Transverse colon (tissue), 4 donors: Measurements from ENCODE around the gene POU2F3. TPM values are rescaled to one million over a fixed set of nuclear protein-coding genes. Genes with fewer than 3 reads are reported as not detected.

ENCODE experiments used
- DNase-seq: peaks from one replicate; pipeline ENCODE4 v3.0.0-alpha.2; 2019
- H3K27ac ChIP-seq, 4 donors: fragments of 200-600 bp; sonication (generic); 2 replicates each; pipeline ENCODE4 v1.5.1; 2016 to 2018; ENCODE audit warnings: inconsistent platforms in 4 of 4
- H3K27me3 ChIP-seq: fragments of 200-600 bp; sonication (generic); 2 replicates; pipeline ENCODE4 v1.5.1; 2017; ENCODE audit warnings: inconsistent platforms
- H3K36me3 ChIP-seq, 4 donors: fragments of 200-600 bp; sonication (generic); 2 replicates each; pipeline ENCODE4 v1.5.1; 2017 to 2019; ENCODE audit warnings: inconsistent platforms in 4 of 4
- H3K4me1 ChIP-seq, 4 donors: fragments of 200-600 bp; sonication (generic); 2 replicates each; pipeline ENCODE4 v1.5.1; 2017 to 2020; ENCODE audit warnings: inconsistent platforms in 4 of 4
- H3K4me3 ChIP-seq, 4 donors: fragments of 200-600 bp; sonication (generic); 1 replicate in 1 of 4; 2 replicates in 3 of 4; pipeline versions ENCODE4 v1.5.1 to v1.6.1; 2017 to 2019; ENCODE audit warnings: inconsistent platforms in 4 of 4
- H3K9me3 ChIP-seq, 2 donors: fragments of 200-600 bp; sonication (generic); 2 replicates each; pipeline ENCODE4 v1.5.1; 2017 to 2019; ENCODE audit warnings: inconsistent platforms in 2 of 2
- CTCF ChIP-seq, 5 experiments: fragments of 200-600 bp in 3 of 5; fragments of 450-650 bp in 2 of 5; sonication (generic) in 3 of 5; IDR thresholded peaks; 1 replicate in 2 of 5; 2 replicates in 3 of 5; pipeline ENCODE4 v1.5.1; 2016 to 2017; ENCODE audit warnings: antibody characterized with exemption in 5 of 5, inconsistent platforms in 3 of 5, mild to moderate bottlenecking in 2 of 5, moderate library complexity in 1 of 5
- EP300 ChIP-seq: sonication (generic); formaldehyde crosslinking; IDR thresholded peaks from one replicate; pipeline ENCODE4 v1.6.1; 2017; ENCODE audit warnings: antibody characterized with exemption, low read depth
- POLR2A ChIP-seq: fragments of 450-650 bp; IDR thresholded peaks from one replicate; pipeline ENCODE4 v1.6.1; 2016; ENCODE audit warnings: antibody characterized with exemption, mild to moderate bottlenecking, moderate library complexity
- POLR2AphosphoS5 ChIP-seq, 3 donors: sonication (generic); formaldehyde crosslinking; IDR thresholded peaks; one replicate each; pipeline ENCODE4 v1.6.1; 2016; ENCODE audit warnings: antibody characterized with exemption in 3 of 3
- WGBS, 2 donors: methylation state at CpG; one replicate each; pipeline ENCODE4 v1.1.5; 2018; ENCODE audit warnings: low coverage in 1 of 2; 5-methylcytosine and 5-hydroxymethylcytosine counted together
- in situ Hi-C, 4 donors: fragments of 200-750 bp; cut with MboI; loops; one replicate each; pipeline versions ENCODE4 v1.15.0 to v1.15.1; 2017; ENCODE audit warnings: low sequenced_read_pairs in 3 of 4, low pct_ligation_motif_present in 1 of 4, low pct_unique_long_range_greater_than_20kb in 1 of 4
- intact Hi-C: fragments of 100-400 bp; cut with DNase I; formaldehyde crosslinking; loops from one replicate; pipeline ENCODE4 v1.15.1; 2023; ENCODE audit warnings: low total_unique reads
- total RNA-seq, 4 donors: library from RNA; depleted of rRNA; stranded (reverse); fragments of >200 nt; gene quantifications; one replicate each; pipeline ENCODE4 v1.1.0, GENCODE V29; 2016

Gene POU2F3
- total RNA-seq, 4 donors from 2014 or later = 1.9 to 2.2 TPM; not detected in 2

DNA sequence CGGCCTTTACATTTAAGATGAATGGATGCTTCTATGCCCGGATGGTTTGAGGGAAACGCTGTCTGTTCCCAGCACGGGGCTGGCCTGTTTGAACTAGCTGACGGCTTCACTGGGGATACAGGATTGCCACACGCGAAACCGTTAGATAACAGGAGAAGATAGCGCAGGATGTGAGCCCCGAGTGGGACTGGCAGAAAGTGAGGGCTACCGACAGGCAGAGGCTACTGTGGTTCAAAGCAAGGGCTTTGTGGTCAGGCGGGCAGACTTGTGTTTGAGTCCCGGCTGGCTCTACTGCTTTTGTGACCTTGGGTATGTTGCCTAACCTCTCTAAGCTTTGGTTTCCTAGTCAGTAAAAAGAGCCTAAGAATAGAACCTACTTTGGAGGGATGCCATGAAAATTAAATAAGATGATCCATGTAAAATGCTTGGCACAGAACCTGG is 31.9 kb upstream of the POU2F3 start:
- in situ Hi-C loops = no loop called here
- peak overlapping the region; percentile 84 to 92 (median 89) for H3K27ac ChIP-seq

GRCh38 chr11:120208777-120209176 is 31.2 kb upstream of the POU2F3 start:
- DNase-seq = peak; percentile 62
- intact Hi-C loops = no loop called here
- in situ Hi-C loops = no loop called here
- H3K9me3 ChIP-seq = no peaks in the 10 kb centered on the region
- TF ChIP-seq EP300 = no peak
- TF ChIP-seq CTCF (IDR thresholded peaks at IDR 0.05) = no peak
- no peak for TF ChIP-seq POLR2A
- TF ChIP-seq POLR2AphosphoS5 (IDR thresholded peaks at IDR 0.05) = no peak
- 42 to 61% methylated on average over 5 to 6 of the region's 6 CpGs for WGBS, 2 donors
- peak overlapping the region; percentile 84 to 92 (median 89) for H3K27ac ChIP-seq
- H3K4me3 ChIP-seq = no peak overlapping the region
- no peaks in the 10 kb centered on the region for H3K27me3 ChIP-seq
- peaks cover 13 to 43% (median 37%) of the 10 kb centered on the region in 4 donors for H3K4me1 ChIP-seq
- no peaks in the 10 kb centered on the region for H3K36me3 ChIP-seq

More for the DNA sequence above, 31.9 kb upstream of the POU2F3 start:
- H3K4me1 ChIP-seq = peaks cover 7 to 35% (median 30%) of the 10 kb centered on the region in 4 donors
- H3K4me3 ChIP-seq = no peak overlapping the region
- DNase-seq = no peak
- WGBS, 2 donors = 54 to 55% methylated on average over 3 to 13 of the region's 13 CpGs
- intact Hi-C loops = no loop called here
- TF ChIP-seq EP300 = no peak
- no peak for TF ChIP-seq POLR2A
- TF ChIP-seq CTCF (IDR thresholded peaks at IDR 0.05) = no peak
- TF ChIP-seq POLR2AphosphoS5 (IDR thresholded peaks at IDR 0.05) = no peak
- H3K9me3 ChIP-seq = no peaks in the 10 kb centered on the region
- H3K27me3 ChIP-seq = no peaks in the 10 kb centered on the region
- no peaks in the 10 kb centered on the region for H3K36me3 ChIP-seq

GRCh38 chr11:120209746-120210625 is 30.0 kb upstream of the POU2F3 start:
- WGBS, 2 donors = 20 to 26% methylated on average over 11 to 26 of the region's 26 CpGs
- H3K9me3 ChIP-seq = no peaks in the 10 kb centered on the region

More at GRCh38 chr11:120209746-120210625, 30.0 kb upstream of the POU2F3 start:
- in situ Hi-C loops (no loop called here), intact Hi-C loops (no loop called here)
- Histone ChIP-seq H3K27ac (peak overlapping the region; percentile 84 to 92 (median 89)), H3K36me3 (peaks cover 0 to 3% (median 0%) of the 10 kb centered on the region in 4 donors), H3K4me1 (peaks cover 14 to 55% (median 40%) of the 10 kb centered on the region in 4 donors), H3K27me3 (no peaks in the 10 kb centered on the region), H3K4me3 (peak overlapping the region; percentile 39 to 89 (median 76))
- DNase-seq = no peak
- no peak for TF ChIP-seq EP300
- TF ChIP-seq POLR2A = no peak
- TF ChIP-seq CTCF (IDR thresholded peaks at IDR 0.05) = no peak
- no peak for TF ChIP-seq POLR2AphosphoS5 (IDR thresholded peaks at IDR 0.05)
